ENCODE measurements around the gene GNAQ. TPM values are rescaled to one million over a fixed set of nuclear protein-coding genes. Genes with fewer than 3 reads are reported as not detected.

Gene GNAQ
- total and polyA plus RNA-seq, 2 experiments from 2014 or later, result 21.1 to 32.8 TPM

DNA sequence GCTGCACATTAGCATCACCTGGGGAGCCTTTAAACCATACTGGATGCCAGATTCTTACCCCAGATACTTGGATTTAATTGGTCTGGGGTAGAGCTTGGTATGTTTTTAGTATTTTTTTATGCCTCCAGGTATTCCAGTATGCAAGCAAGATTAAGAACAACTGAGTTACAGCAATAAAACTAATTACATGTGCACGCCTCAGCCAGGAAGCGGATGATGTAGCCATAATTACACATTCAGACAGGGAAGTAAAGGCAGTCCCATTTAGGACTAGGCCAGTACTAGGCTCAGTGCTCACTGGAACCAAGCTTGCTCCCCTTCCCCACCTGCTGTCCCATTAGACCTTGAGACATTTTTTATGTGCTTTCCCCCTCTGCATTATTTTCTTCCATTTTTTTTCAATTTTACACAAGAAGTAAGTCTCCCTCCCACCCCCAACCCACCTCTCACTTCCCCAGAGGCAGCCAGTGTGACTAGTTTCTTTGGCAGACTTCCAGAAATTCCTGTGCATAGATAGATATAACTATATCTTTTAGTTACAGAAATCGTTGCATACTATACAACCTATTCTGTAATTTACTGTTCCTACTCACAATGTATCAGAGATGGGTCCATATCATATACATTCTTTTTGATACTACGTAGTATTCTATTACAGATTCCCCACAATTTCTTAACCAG, 7.1 kb upstream of the GNAQ start:
- no peak overlapping the region for H3K27ac ChIP-seq
- no peak overlapping the region for H3K4me3 ChIP-seq
- H3K27me3 ChIP-seq, result no peaks in the 10 kb centered on the region
- H3K9me3 ChIP-seq (ENCODE audit: low read depth), result no peaks in the 10 kb centered on the region
- TF ChIP-seq, protein P1, sequence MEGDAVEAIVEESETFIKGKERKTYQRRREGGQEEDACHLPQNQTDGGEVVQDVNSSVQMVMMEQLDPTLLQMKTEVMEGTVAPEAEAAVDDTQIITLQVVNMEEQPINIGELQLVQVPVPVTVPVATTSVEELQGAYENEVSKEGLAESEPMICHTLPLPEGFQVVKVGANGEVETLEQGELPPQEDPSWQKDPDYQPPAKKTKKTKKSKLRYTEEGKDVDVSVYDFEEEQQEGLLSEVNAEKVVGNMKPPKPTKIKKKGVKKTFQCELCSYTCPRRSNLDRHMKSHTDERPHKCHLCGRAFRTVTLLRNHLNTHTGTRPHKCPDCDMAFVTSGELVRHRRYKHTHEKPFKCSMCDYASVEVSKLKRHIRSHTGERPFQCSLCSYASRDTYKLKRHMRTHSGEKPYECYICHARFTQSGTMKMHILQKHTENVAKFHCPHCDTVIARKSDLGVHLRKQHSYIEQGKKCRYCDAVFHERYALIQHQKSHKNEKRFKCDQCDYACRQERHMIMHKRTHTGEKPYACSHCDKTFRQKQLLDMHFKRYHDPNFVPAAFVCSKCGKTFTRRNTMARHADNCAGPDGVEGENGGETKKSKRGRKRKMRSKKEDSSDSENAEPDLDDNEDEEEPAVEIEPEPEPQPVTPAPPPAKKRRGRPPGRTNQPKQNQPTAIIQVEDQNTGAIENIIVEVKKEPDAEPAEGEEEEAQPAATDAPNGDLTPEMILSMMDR (IDR thresholded peaks at IDR 0.05; ENCODE audit: low read depth, low read length), result no peak
- no peaks in the 10 kb centered on the region for H3K36me3 ChIP-seq
- H3K4me1 ChIP-seq (ENCODE audit: low read depth), result peaks cover 6% of the 10 kb centered on the region
- DNase-seq (ENCODE audit: low read depth in 1 of 2, low spot score in 1 of 2), result peak; percentile 35 to 72

DNA sequence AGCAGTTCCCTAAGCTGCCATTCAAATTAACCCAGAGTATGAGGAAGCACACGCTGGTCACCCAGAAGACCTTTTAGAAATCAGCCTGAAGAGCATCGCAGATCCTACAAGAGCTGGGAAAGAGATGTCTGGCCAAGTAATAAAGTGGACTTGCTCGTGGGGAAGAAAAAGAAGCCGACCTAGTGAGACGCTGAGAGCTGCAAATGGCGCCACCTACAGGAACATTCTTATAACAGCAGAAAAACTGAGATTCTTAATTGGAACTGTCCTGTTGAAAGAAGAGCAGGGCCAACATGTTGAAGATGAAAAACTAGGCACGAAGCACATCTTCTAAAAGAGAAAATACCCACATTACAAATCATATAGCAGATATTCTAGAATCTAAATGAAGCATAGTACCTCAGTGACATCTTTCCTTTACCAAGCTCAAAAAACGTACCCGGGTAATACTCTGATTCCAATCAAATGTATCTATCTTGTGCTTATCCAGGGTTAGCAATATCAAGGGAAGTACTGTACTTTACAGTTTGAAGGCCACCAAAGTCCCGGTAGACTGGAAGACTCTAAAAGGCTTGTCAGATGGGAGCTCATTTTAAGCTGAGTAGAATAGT, 3.9 kb upstream of the GNAQ start:
- TF ChIP-seq, protein P1 (IDR thresholded peaks at IDR 0.05; ENCODE audit: low read depth, low read length), result peak; percentile 87
- DNase-seq (ENCODE audit: low read depth in 1 of 2, low spot score in 1 of 2), result peak; percentile 82 to 90
- Histone ChIP-seq H3K36me3 (no peaks in the 10 kb centered on the region), H3K27me3 (no peaks in the 10 kb centered on the region), H3K27ac (no peak overlapping the region), H3K4me3 (no peak overlapping the region), H3K4me1 (ENCODE audit: low read depth) (peaks cover 9% of the 10 kb centered on the region), H3K9me3 (ENCODE audit: low read depth) (no peaks in the 10 kb centered on the region)

DNA sequence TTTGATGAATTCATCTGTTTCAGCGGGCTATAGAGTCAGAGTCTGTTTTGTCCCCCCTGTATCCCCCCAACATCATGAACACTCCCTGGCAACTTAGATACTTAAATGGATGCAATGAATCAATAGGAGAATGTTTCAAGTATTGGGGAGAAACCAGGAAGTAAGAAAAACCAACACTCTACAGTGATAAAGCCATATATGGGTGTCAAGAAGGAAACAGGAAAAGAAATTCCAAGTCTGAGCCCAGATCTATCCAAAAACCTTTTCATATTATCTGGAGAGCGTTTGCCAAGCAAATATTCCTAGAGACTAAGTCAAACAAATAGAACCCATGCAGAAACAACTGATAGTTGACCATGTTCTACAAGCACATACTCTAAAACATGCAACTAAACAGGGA, 2.3 kb upstream of the GNAQ start:
- Histone ChIP-seq H3K9me3 (ENCODE audit: low read depth) (no peaks in the 10 kb centered on the region), H3K4me3 (no peak overlapping the region), H3K4me1 (ENCODE audit: low read depth) (peaks cover 14% of the 10 kb centered on the region), H3K27me3 (no peaks in the 10 kb centered on the region), H3K36me3 (no peaks in the 10 kb centered on the region), H3K27ac (no peak overlapping the region)
- no peak for DNase-seq (ENCODE audit: low read depth in 1 of 2, low spot score in 1 of 2)
- TF ChIP-seq, protein P1 (IDR thresholded peaks at IDR 0.05; ENCODE audit: low read depth, low read length), result no peak

DNA sequence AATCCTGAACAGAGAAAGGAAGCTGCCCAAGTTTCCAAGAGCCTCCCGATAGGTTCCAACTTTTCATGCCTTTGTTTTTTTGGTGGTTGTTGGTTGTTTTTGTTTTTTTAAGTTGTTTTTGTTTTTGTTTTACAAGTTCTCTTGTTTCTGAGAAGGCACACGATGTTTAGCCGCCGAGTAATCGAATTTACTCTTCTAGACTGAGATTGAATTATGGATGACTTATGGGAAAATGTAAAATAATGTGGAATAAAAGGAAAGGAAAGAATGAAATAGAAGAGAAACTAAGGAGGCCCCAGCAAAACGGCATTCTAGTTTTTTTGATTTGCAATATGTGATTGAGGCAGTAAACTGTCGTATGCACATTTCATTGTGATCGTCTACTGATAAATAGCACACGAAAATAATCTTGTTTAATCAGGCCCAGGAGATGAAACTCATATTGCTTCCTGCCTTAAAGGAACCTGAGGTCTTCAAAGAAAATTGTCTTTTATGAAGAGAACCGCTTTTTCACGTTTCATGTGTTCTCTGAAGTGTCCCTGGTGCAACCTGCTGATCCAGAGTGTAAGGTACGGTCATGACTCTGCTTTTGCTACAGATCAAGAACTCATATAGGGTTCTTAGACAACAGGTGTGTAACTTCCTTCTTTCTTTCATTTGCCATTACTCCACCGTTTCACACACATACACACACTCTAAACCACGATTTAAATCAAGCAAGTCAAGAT, 1.3 kb upstream of the GNAQ start:
- DNase-seq (ENCODE audit: low read depth in 1 of 2, low spot score in 1 of 2), result no peak
- TF ChIP-seq, protein P1 (IDR thresholded peaks at IDR 0.05; ENCODE audit: low read depth, low read length), result no peak
- H3K9me3 ChIP-seq (ENCODE audit: low read depth), result no peaks in the 10 kb centered on the region
- peaks cover 19% of the 10 kb centered on the region for H3K4me1 ChIP-seq (ENCODE audit: low read depth)
- H3K36me3 ChIP-seq, result no peaks in the 10 kb centered on the region
- H3K27me3 ChIP-seq, result no peaks in the 10 kb centered on the region
- peak overlapping the region; percentile 83 for H3K4me3 ChIP-seq
- H3K27ac ChIP-seq, result peak overlapping the region; percentile 97

DNA sequence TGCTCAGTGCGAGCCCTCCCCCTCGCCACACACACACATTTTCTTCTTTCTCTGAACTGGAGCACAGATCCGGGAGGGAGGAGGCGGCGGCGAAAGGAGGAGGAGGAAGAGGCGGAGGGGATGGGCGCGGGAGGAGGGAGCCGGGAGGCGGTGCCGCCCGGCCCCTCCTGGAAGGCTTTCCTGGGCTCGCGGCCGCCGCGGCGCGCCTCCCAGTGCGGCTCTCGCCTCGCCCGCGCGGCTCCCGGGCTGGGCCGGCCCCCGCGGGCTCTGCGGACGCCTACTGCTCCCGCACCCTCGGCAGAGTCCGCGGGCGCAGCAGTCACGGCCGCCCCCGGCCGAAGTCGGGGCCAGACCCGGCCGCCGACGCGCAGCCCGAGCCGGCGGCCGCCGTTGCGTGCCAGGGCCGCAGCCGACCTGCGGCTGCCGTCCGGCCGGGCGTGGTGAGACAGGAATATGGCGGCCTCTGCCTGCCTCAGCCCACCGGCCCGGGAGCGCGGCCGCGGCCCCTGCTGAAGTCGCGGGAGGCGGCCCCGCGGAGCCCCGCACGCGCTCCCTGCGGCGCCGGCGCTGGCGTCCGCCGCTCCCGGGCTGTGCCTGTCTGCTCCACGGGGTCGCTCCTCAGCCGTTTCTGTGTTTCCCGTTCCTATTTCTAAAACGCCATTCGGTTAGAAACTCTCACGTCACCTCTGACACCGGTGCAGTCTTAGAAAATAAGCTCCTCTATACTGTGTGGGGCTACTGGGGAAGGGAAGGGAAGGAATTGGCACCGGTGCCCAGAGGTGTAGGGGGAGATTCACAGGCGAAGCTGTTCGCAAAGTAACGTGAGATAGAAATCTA, 500 bp upstream of the GNAQ start:
- Histone ChIP-seq H3K9me3 (ENCODE audit: low read depth) (no peaks in the 10 kb centered on the region), H3K4me3 (peak overlapping the region; percentile 83), H3K27me3 (no peaks in the 10 kb centered on the region), H3K27ac (peak overlapping the region; percentile 97), H3K4me1 (ENCODE audit: low read depth) (peaks cover 19% of the 10 kb centered on the region), H3K36me3 (no peaks in the 10 kb centered on the region)
- TF ChIP-seq, protein P1 (IDR thresholded peaks at IDR 0.05; ENCODE audit: low read depth, low read length), result no peak
- DNase-seq (ENCODE audit: low read depth in 1 of 2, low spot score in 1 of 2), result peak; percentile 93 to 97

Data from cardiac muscle cell (in vitro differentiated cells and primary cell).